Measurements from ENCODE around the gene C3AR1. TPM values are rescaled to one million over a fixed set of nuclear protein-coding genes. Genes with fewer than 3 reads are reported as not detected.

The C3AR1 gene
- total RNA-seq, 2 experiments from 2014 or later: not detected

- no peaks in the 10 kb centered on the region for H3K9me2 ChIP-seq (ENCODE audit: insufficient read depth, low read length)
- H3K4me2 ChIP-seq (ENCODE audit: low read length): peak overlapping the region; percentile 82
- TF ChIP-seq, protein P1, sequence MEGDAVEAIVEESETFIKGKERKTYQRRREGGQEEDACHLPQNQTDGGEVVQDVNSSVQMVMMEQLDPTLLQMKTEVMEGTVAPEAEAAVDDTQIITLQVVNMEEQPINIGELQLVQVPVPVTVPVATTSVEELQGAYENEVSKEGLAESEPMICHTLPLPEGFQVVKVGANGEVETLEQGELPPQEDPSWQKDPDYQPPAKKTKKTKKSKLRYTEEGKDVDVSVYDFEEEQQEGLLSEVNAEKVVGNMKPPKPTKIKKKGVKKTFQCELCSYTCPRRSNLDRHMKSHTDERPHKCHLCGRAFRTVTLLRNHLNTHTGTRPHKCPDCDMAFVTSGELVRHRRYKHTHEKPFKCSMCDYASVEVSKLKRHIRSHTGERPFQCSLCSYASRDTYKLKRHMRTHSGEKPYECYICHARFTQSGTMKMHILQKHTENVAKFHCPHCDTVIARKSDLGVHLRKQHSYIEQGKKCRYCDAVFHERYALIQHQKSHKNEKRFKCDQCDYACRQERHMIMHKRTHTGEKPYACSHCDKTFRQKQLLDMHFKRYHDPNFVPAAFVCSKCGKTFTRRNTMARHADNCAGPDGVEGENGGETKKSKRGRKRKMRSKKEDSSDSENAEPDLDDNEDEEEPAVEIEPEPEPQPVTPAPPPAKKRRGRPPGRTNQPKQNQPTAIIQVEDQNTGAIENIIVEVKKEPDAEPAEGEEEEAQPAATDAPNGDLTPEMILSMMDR (conservative IDR thresholded peaks at IDR 0.05; ENCODE audit: low read length): no peak
- no peak for TF ChIP-seq EZH2phosphoT487 (IDR thresholded peaks at IDR 0.05; ENCODE audit: borderline replicate concordance, low read depth, low read length)
- peak overlapping the region; percentile 83 for H3K27ac ChIP-seq (ENCODE audit: low read depth, low read length, poor library complexity, severe bottlenecking)
- H3K79me2 ChIP-seq (ENCODE audit: insufficient read depth, low read depth, low read length): peaks cover 51% of the 10 kb centered on the region
- BruUV-seq (replicated peaks): TSS peak; percentile 96
- peak overlapping the region; percentile 79 for H2AFZ ChIP-seq (ENCODE audit: low read length)
- H3K9me3 ChIP-seq (ENCODE audit: low read length): no peaks in the 10 kb centered on the region
- no peaks in the 10 kb centered on the region for H4K20me1 ChIP-seq (ENCODE audit: insufficient read depth, low read length)
- intact Hi-C loops (cut with micrococcal nuclease; ENCODE audit: unreplicated experiment): loop anchor here (5.0 to 10.0 kb wide), 2 partner anchors 163 to 889 kb away; no protein-coding TSS in a partner anchor
- peaks cover 20% of the 10 kb centered on the region for H3K36me3 ChIP-seq (ENCODE audit: insufficient read depth, low read length)
- ChIA-PET CTCF (ENCODE audit: unreplicated experiment) (no interaction called here), POLR2A (no interaction called here)
- H3K4me3 ChIP-seq (ENCODE audit: low read depth, low read length, poor library complexity, severe bottlenecking): peak overlapping the region; percentile 88
- peaks cover 34% of the 10 kb centered on the region for H3K4me1 ChIP-seq (ENCODE audit: insufficient read depth, low read length, poor library complexity, severe bottlenecking)
- DNase-seq (ENCODE audit: low spot score): peak; percentile 38
Measured at GRCh38 chr12:8081251-8081920, 15.2 kb upstream of the C3AR1 start.

- peaks cover 34% of the 10 kb centered on the region for H3K4me1 ChIP-seq (ENCODE audit: insufficient read depth, low read length, poor library complexity, severe bottlenecking)
- H2AFZ ChIP-seq (ENCODE audit: low read length): peak overlapping the region; percentile 79; the same call in 1 of the 2 replicates
- no peaks in the 10 kb centered on the region for H3K9me2 ChIP-seq (ENCODE audit: insufficient read depth, low read length)
- peak overlapping the region; percentile 82 for H3K4me2 ChIP-seq (ENCODE audit: low read length)
- BruUV-seq (replicated peaks): no TSS peak
- peaks cover 38% of the 10 kb centered on the region for H3K79me2 ChIP-seq (ENCODE audit: insufficient read depth, low read depth, low read length)
- TF ChIP-seq EZH2phosphoT487 (IDR thresholded peaks at IDR 0.05; ENCODE audit: borderline replicate concordance, low read depth, low read length): no peak
- TF ChIP-seq, protein P1 (conservative IDR thresholded peaks at IDR 0.05; ENCODE audit: low read length): no peak
- ChIA-PET POLR2A (interaction anchor here (0.6 kb wide), 1 partner anchor 12 kb away, joined by 5 read pairs; no protein-coding TSS in a partner anchor), CTCF (ENCODE audit: unreplicated experiment) (interaction anchor here (0.6 kb wide), 1 partner anchor 147 kb away, joined by 3 read pairs; no protein-coding TSS in a partner anchor)
- no peak for DNase-seq (ENCODE audit: low spot score)
- peaks cover 7% of the 10 kb centered on the region; the same call in 1 of the 2 replicates for H3K36me3 ChIP-seq (ENCODE audit: insufficient read depth, low read length)
- H4K20me1 ChIP-seq (ENCODE audit: insufficient read depth, low read length): no peaks in the 10 kb centered on the region
- no peaks in the 10 kb centered on the region for H3K9me3 ChIP-seq (ENCODE audit: low read length)
- H3K4me3 ChIP-seq (ENCODE audit: low read depth, low read length, poor library complexity, severe bottlenecking): peak overlapping the region; percentile 88
- no peak overlapping the region for H3K27ac ChIP-seq (ENCODE audit: low read depth, low read length, poor library complexity, severe bottlenecking)
- intact Hi-C loops (cut with micrococcal nuclease; ENCODE audit: unreplicated experiment): loop anchor here (5.0 to 10.0 kb wide), 2 partner anchors 165 to 888 kb away; no protein-coding TSS in a partner anchor
Measured at GRCh38 chr12:8080120-8080519, 14.0 kb upstream of the C3AR1 start.

DNA sequence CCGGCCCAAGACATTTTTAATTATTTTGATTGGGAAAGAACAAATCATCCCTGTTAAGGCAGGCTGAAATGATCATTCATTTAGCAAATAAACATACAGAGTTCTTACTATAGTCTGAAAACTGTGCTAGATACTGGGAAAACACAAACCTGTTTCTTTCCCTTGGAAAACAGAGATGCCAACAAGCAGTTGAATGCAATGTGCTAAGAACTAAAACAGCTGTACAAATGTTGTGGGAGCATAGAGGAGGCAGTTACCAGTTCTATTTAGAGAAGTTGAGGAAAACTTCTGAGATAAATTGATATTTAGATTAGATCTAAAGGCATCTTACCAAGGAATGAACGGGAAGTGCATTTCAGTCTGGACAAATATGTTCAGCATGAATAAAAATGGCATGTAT, 12.8 kb upstream of the C3AR1 start:
- TF ChIP-seq EZH2phosphoT487 (IDR thresholded peaks at IDR 0.05; ENCODE audit: borderline replicate concordance, low read depth, low read length): no peak
- TF ChIP-seq, protein P1 (conservative IDR thresholded peaks at IDR 0.05; ENCODE audit: low read length): no peak
- Histone ChIP-seq H3K9me3 (ENCODE audit: low read length) (no peaks in the 10 kb centered on the region), H3K4me2 (ENCODE audit: low read length) (no peak overlapping the region), H3K4me3 (ENCODE audit: low read depth, low read length, poor library complexity, severe bottlenecking) (no peak overlapping the region), H4K20me1 (ENCODE audit: insufficient read depth, low read length) (no peaks in the 10 kb centered on the region), H3K27ac (ENCODE audit: low read depth, low read length, poor library complexity, severe bottlenecking) (no peak overlapping the region), H3K4me1 (ENCODE audit: insufficient read depth, low read length, poor library complexity, severe bottlenecking) (peaks cover 26% of the 10 kb centered on the region), H3K9me2 (ENCODE audit: insufficient read depth, low read length) (no peaks in the 10 kb centered on the region), H3K79me2 (ENCODE audit: insufficient read depth, low read depth, low read length) (peaks cover 26% of the 10 kb centered on the region), H3K36me3 (ENCODE audit: insufficient read depth, low read length) (no peaks in the 10 kb centered on the region), H2AFZ (ENCODE audit: low read length) (0 out of 2 replicates have a peak overlapping the region, but pooled peaks have one; percentile 79)
- POLR2A ChIA-PET: interaction anchor here (1.1 kb wide), 1 partner anchor 9 kb away, joined by 3 read pairs; no protein-coding TSS in a partner anchor
- intact Hi-C loops (cut with micrococcal nuclease; ENCODE audit: unreplicated experiment): loop anchor here (1.0 to 2.0 kb wide), 3 partner anchors 32 to 218 kb away; no protein-coding TSS in a partner anchor
- CTCF ChIA-PET (ENCODE audit: unreplicated experiment): interaction anchor here (1.2 kb wide), 1 partner anchor 30 kb away, joined by 4 read pairs; no protein-coding TSS in a partner anchor
- no peak for DNase-seq (ENCODE audit: low spot score)
- BruUV-seq (replicated peaks): no TSS peak
